CD4-positive, alpha-beta memory T cell (primary cell): ENCODE data around the gene GPR173. TPM values are rescaled to one million over a fixed set of nuclear protein-coding genes. Genes with fewer than 3 reads are reported as not detected.

Source experiments
- CTCF ChIA-PET: fragments of 350-600 bp; sonication (Branson Sonifier 250); formaldehyde crosslinking; loops from one replicate; lab custom pipeline; 2021; ENCODE audit warnings: inconsistent platforms; ENCODE audit not compliant: partially characterized antibody; lab: Charles Lee
- POLR2A ChIA-PET: fragments of 350-600 bp; sonication (Branson Sonifier 250); formaldehyde crosslinking; loops from one replicate; lab custom pipeline; 2021; ENCODE audit not compliant: partially characterized antibody; lab: Charles Lee
- DNase-seq, 5 donors: peaks; one replicate each; pipeline versions ENCODE4 v3.0.0 to v3.0.0-alpha.2; 2020 to 2022; ENCODE audit warnings: mixed read lengths in 1 of 5
- H3K27ac ChIP-seq: one replicate; pipeline ENCODE4 v1.7.0; 2013; ENCODE audit warnings: low read depth, low read length
- H3K27me3 ChIP-seq: 2 replicates; pipeline ENCODE4 v1.7.0; 2013; ENCODE audit warnings: mild to moderate bottlenecking, low read length, moderate library complexity; ENCODE audit not compliant: insufficient read depth
- H3K36me3 ChIP-seq: 2 replicates; pipeline ENCODE4 v1.7.0; 2013; ENCODE audit warnings: mild to moderate bottlenecking, low read length, moderate library complexity; ENCODE audit not compliant: insufficient read depth
- H3K4me1 ChIP-seq: 2 replicates; pipeline ENCODE4 v1.7.0; 2013; ENCODE audit warnings: mild to moderate bottlenecking, low read length, moderate library complexity; ENCODE audit not compliant: insufficient read depth
- H3K4me3 ChIP-seq, 2 donors: one replicate each; pipeline ENCODE4 v1.7.0; 2013; ENCODE audit warnings: low read length in 2 of 2, mild to moderate bottlenecking in 1 of 2
- H3K9me3 ChIP-seq, 2 donors: one replicate each; pipeline ENCODE4 v1.7.0; 2013; ENCODE audit warnings: low read length in 2 of 2, control low read depth in 1 of 2; ENCODE audit not compliant: control insufficient read depth in 1 of 2
- H3K27ac Mint-ChIP-seq, 7 donors: one replicate each; pipeline ENCODE4 v1.8.0; 2020 to 2021; ENCODE audit warnings: mixed read lengths in 7 of 7, mild to moderate bottlenecking in 6 of 7, inconsistent platforms in 3 of 7, moderate library complexity in 3 of 7
- H3K27me3 Mint-ChIP-seq, 2 donors: one replicate each; pipeline ENCODE4 v1.8.0; 2020 to 2021; ENCODE audit warnings: mixed read lengths in 2 of 2
- H3K36me3 Mint-ChIP-seq, 2 donors: one replicate each; pipeline ENCODE4 v1.8.0; 2020 to 2021; ENCODE audit warnings: mixed read lengths in 2 of 2, inconsistent platforms in 1 of 2, mild to moderate bottlenecking in 1 of 2
- H3K4me1 Mint-ChIP-seq, 4 donors: one replicate each; pipeline ENCODE4 v1.8.0; 2020 to 2021; ENCODE audit warnings: mixed read lengths in 4 of 4, mild to moderate bottlenecking in 1 of 4
- H3K4me3 Mint-ChIP-seq, 8 donors: one replicate each; pipeline ENCODE4 v1.8.0; 2020 to 2021; ENCODE audit warnings: mixed read lengths in 8 of 8, mild to moderate bottlenecking in 7 of 8, moderate library complexity in 6 of 8, inconsistent platforms in 3 of 8
- H3K9me3 Mint-ChIP-seq, 8 donors: one replicate each; pipeline ENCODE4 v1.8.0; 2020 to 2021; ENCODE audit warnings: mixed read lengths in 8 of 8, mild to moderate bottlenecking in 5 of 8, inconsistent platforms in 3 of 8, moderate library complexity in 1 of 8
- intact Hi-C: fragments of 100-400 bp; cut with micrococcal nuclease; formaldehyde crosslinking; loops from one replicate; pipeline ENCODE4 v1.15.1; 2023
- polyA plus RNA-seq, 2 donors: library from polyadenylated mRNA; unstranded; fragments of 300-500 nt; fragmentation: Illumina TruSeq; gene quantifications; one replicate each; pipeline ENCODE4 v1.2.3, GENCODE V29; 2021
- total RNA-seq, 2 experiments: library from RNA; stranded (reverse); gene quantifications; one replicate each; pipeline ENCODE4 v1.2.3, GENCODE V29; 2021

GPR173 gene
- total and polyA plus RNA-seq, 4 experiments from 2014 or later, result not detected

GRCh38 chrX:53082773-53083616, 34.4 kb downstream of the GPR173 start:
- ChIA-PET POLR2A (interaction anchor here (0.7 to 4.9 kb wide), 11 partner anchors 7 to 1556 kb away, joined by 3 to 62 read pairs (median 5); partner anchors contain the start of genes FAM120C, HUWE1, KANTR and KDM5C), CTCF (interaction anchor here (2.7 kb wide), 1 partner anchor 11 kb away, joined by 14 read pairs; no protein-coding TSS in a partner anchor)
- DNase-seq, result no peak
- Mint-ChIP-seq H3K27me3 (no peaks in the 10 kb centered on the region), H3K4me1 (peaks cover 27 to 64% (median 32%) of the 10 kb centered on the region in 4 donors), H3K9me3 (peaks cover 0 to 9% (median 0%) of the 10 kb centered on the region in 8 donors), H3K27ac (peak overlapping the region; percentile 84 to 98 (median 96)), H3K4me3 (peak overlapping the region; percentile 84 to 92 (median 90)), H3K36me3 (peaks cover 30 to 50% of the 10 kb centered on the region in 2 donors)
- Histone ChIP-seq H3K4me3 (peak overlapping the region; percentile 47 to 54), H3K4me1 (peaks cover 32% of the 10 kb centered on the region), H3K27ac (peak overlapping the region; percentile 71), H3K27me3 (no peaks in the 10 kb centered on the region), H3K9me3 (no peaks in the 10 kb centered on the region), H3K36me3 (peaks cover 17% of the 10 kb centered on the region)
- intact Hi-C loops, result loop anchor here (1.0 to 5.0 kb wide), 2 partner anchors 10 to 144 kb away; partner anchors contain the start of gene KDM5C

GRCh38 chrX:53084043-53084570, 35.5 kb downstream of the GPR173 start:
- CTCF ChIA-PET, result no interaction called here
- Histone ChIP-seq H3K36me3 (peaks cover 17% of the 10 kb centered on the region), H3K4me3 (no peak overlapping the region), H3K27me3 (no peaks in the 10 kb centered on the region), H3K9me3 (no peaks in the 10 kb centered on the region), H3K27ac (no peak overlapping the region), H3K4me1 (peaks cover 35% of the 10 kb centered on the region)
- Mint-ChIP-seq H3K4me3 (peak overlapping the region in 7 of 8 donors; percentile 40 to 92 (median 91)), H3K36me3 (peaks cover 30 to 59% of the 10 kb centered on the region in 2 donors), H3K9me3 (peaks cover 0 to 9% (median 0%) of the 10 kb centered on the region in 8 donors), H3K4me1 (peaks cover 32 to 75% (median 40%) of the 10 kb centered on the region in 4 donors), H3K27ac (peak overlapping the region; percentile 81 to 98 (median 93)), H3K27me3 (no peaks in the 10 kb centered on the region)
- DNase-seq, result no peak
- intact Hi-C loops, result loop anchor here (5.0 kb wide), 1 partner anchor 143 kb away; the partner anchor contains the start of gene KDM5C
- POLR2A ChIA-PET, result interaction anchor here (4.9 kb wide), 1 partner anchor 12 kb away, joined by 62 read pairs; no protein-coding TSS in a partner anchor

DNA sequence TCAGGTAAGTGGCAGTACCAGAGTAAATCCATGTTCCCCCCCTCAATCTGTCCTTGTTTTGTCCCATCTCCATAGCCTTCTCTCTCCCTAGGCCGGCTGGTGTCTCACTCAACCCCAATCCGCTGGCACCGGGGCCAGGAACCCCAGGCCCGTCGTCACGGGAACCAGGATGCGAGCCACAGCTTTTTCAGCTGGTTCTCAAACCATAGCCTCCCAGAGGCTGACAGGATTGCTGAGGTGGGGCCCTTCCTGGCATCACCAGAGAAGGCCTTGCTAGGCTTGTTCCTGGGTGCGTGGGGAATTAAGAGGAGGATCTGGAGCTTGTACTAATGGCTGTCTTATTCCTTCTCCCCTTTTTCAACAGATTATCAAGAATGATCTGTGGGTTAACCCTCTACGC, 36.3 kb downstream of the GPR173 start:
- intact Hi-C loops, result loop anchor here (5.0 kb wide), 1 partner anchor 142 kb away; the partner anchor contains the start of gene KDM5C
- peaks cover 35% of the 10 kb centered on the region for H3K4me1 ChIP-seq
- no peak overlapping the region for H3K27ac ChIP-seq
- H3K4me3 ChIP-seq, result no peak overlapping the region
- no peaks in the 10 kb centered on the region for H3K27me3 ChIP-seq
- peak overlapping the region in 5 of 8 donors; percentile 40 to 92 (median 45) for H3K4me3 Mint-ChIP-seq
- H3K27me3 Mint-ChIP-seq, result no peaks in the 10 kb centered on the region
- ChIA-PET POLR2A (interaction anchor here (4.9 kb wide), 1 partner anchor 12 kb away, joined by 62 read pairs; no protein-coding TSS in a partner anchor), CTCF (no interaction called here)
- H3K9me3 Mint-ChIP-seq, result peaks cover 0 to 9% (median 0%) of the 10 kb centered on the region in 8 donors
- peaks cover 30 to 59% of the 10 kb centered on the region in 2 donors for H3K36me3 Mint-ChIP-seq
- H3K9me3 ChIP-seq, result no peaks in the 10 kb centered on the region
- DNase-seq, result no peak
- peaks cover 32 to 79% (median 42%) of the 10 kb centered on the region in 4 donors for H3K4me1 Mint-ChIP-seq
- H3K27ac Mint-ChIP-seq, result peak overlapping the region; percentile 13 to 98 (median 84)
- H3K36me3 ChIP-seq, result peaks cover 17% of the 10 kb centered on the region

DNA sequence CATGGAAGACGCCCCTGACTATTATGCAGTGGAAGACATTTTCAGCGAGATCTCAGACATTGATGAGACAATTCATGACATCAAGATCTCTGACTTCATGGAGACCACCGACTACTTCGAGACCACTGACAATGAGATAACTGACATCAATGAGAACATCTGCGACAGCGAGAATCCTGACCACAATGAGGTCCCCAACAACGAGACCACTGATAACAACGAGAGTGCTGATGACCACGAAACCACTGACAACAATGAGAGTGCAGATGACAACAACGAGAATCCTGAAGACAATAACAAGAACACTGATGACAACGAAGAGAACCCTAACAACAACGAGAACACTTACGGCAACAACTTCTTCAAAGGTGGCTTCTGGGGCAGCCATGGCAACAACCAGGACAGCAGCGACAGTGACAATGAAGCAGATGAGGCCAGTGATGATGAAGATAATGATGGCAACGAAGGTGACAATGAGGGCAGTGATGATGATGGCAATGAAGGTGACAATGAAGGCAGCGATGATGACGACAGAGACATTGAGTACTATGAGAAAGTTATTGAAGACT, 37.2 kb downstream of the GPR173 start:
- Histone ChIP-seq H3K36me3 (peaks cover 17% of the 10 kb centered on the region), H3K9me3 (no peaks in the 10 kb centered on the region), H3K27ac (no peak overlapping the region), H3K27me3 (no peaks in the 10 kb centered on the region), H3K4me1 (peaks cover 33% of the 10 kb centered on the region), H3K4me3 (no peak overlapping the region)
- intact Hi-C loops, result no loop called here
- ChIA-PET POLR2A (no interaction called here), CTCF (no interaction called here)
- peak in 2 of 5 donors; percentile 18 to 61 for DNase-seq
- H3K36me3 Mint-ChIP-seq, result peaks cover 30 to 59% of the 10 kb centered on the region in 2 donors
- H3K27ac Mint-ChIP-seq, result peak overlapping the region; percentile 58 to 98 (median 64)
- H3K27me3 Mint-ChIP-seq, result no peaks in the 10 kb centered on the region
- H3K9me3 Mint-ChIP-seq, result peaks cover 0 to 9% (median 0%) of the 10 kb centered on the region in 8 donors
- peak overlapping the region in 2 of 8 donors; percentile 26 to 80 for H3K4me3 Mint-ChIP-seq
- H3K4me1 Mint-ChIP-seq, result peaks cover 32 to 74% (median 41%) of the 10 kb centered on the region in 4 donors

DNA sequence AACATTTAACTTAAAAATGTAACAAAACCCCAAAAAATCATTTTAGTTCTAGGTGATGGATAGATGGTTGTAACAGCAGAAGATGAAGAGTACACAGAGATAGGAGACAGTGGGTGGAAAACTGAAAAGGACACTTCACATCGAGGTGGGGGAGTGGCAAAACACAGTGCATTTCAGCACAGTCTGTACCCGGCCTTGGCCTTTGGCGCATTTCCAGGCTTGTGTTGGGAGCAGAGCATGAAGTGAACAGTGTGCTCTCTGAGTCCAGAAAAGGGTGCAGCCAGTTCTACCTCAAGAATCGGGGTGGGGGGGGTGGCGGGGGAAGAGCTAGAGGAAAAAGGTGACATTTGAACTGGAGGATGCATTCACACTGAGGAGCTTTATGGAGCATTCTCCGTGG, 37.9 kb downstream of the GPR173 start:
- Mint-ChIP-seq H3K36me3 (peaks cover 30 to 59% of the 10 kb centered on the region in 2 donors), H3K4me1 (peaks cover 32 to 71% (median 39%) of the 10 kb centered on the region in 4 donors), H3K4me3 (peak overlapping the region in 1 of 8 donors; percentile 80), H3K27ac (peak overlapping the region in 5 of 7 donors; percentile 62 to 100 (median 65)), H3K27me3 (no peaks in the 10 kb centered on the region), H3K9me3 (peaks cover 0 to 9% (median 0%) of the 10 kb centered on the region in 8 donors)
- H3K27ac ChIP-seq, result no peak overlapping the region
- ChIA-PET CTCF (no interaction called here), POLR2A (interaction anchor here (1.4 kb wide), 1 partner anchor 15 kb away, joined by 6 read pairs; no protein-coding TSS in a partner anchor)
- intact Hi-C loops, result no loop called here
- peaks cover 30% of the 10 kb centered on the region for H3K4me1 ChIP-seq
- H3K27me3 ChIP-seq, result no peaks in the 10 kb centered on the region
- peaks cover 17% of the 10 kb centered on the region for H3K36me3 ChIP-seq
- H3K4me3 ChIP-seq, result no peak overlapping the region
- H3K9me3 ChIP-seq, result no peaks in the 10 kb centered on the region
- no peak for DNase-seq

DNA sequence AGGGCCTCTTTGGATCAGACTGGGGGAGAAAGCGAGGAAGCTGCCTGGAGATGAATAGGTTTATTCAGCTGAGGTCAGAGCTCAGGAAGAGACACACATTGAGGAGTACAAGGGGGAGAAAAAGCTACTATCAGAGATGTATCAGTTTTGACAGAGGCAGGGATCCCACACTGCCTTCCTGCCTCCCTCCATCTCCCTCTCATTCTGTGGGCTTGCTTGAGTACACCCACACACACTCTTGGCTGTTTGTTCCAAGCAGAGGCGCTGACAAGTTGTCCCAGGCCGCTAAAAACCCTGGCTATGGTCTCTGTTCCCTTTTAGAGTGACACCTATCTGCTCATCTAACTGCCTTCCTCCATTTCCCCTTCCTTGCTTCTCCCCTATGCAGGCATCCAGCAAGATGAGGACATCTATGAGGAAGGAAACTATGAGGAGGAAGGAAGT, 38.8 kb downstream of the GPR173 start:
- no peak for DNase-seq
- H3K4me1 Mint-ChIP-seq, result peaks cover 32 to 64% (median 39%) of the 10 kb centered on the region in 4 donors
- no peaks in the 10 kb centered on the region for H3K27me3 Mint-ChIP-seq
- peak overlapping the region; percentile 62 to 100 (median 88) for H3K27ac Mint-ChIP-seq
- Histone ChIP-seq H3K36me3 (peaks cover 17% of the 10 kb centered on the region), H3K27ac (peak overlapping the region; percentile 90), H3K4me1 (peaks cover 30% of the 10 kb centered on the region), H3K27me3 (no peaks in the 10 kb centered on the region), H3K9me3 (no peaks in the 10 kb centered on the region), H3K4me3 (no peak overlapping the region)
- H3K36me3 Mint-ChIP-seq, result peaks cover 30 to 54% of the 10 kb centered on the region in 2 donors
- H3K9me3 Mint-ChIP-seq, result peaks cover 0 to 5% (median 0%) of the 10 kb centered on the region in 8 donors
- ChIA-PET CTCF (interaction anchor here (0.5 to 0.9 kb wide), 2 partner anchors 15 to 94 kb away, joined by 3 to 4 read pairs; no protein-coding TSS in a partner anchor), POLR2A (interaction anchor here (1.4 kb wide), 1 partner anchor 16 kb away, joined by 6 read pairs; no protein-coding TSS in a partner anchor)
- intact Hi-C loops, result no loop called here
- H3K4me3 Mint-ChIP-seq, result peak overlapping the region in 4 of 8 donors; percentile 1 to 95 (median 64)
